Measurements from ENCODE around the gene RAI14.

RAI14 gene

GRCh38 chr5:34728236-34728635 is 72.1 kb downstream of the RAI14 start:
- POLR2A ChIA-PET: no interaction called here
- CTCF ChIA-PET: no interaction called here
- TF ChIP-seq HDGF (IDR thresholded peaks at IDR 0.05; ENCODE audit: borderline replicate concordance) (no peak), FOXA1 (IDR thresholded peaks at IDR 0.05) (no peak), FOXK2 (IDR thresholded peaks at IDR 0.05) (no peak), SP1 (IDR thresholded peaks at IDR 0.05) (no peak), L3MBTL2 (conservative IDR thresholded peaks at IDR 0.05) (no peak), ARNT (IDR thresholded peaks at IDR 0.05) (no peak), NFRKB (IDR thresholded peaks at IDR 0.05) (no peak), SUZ12 (IDR thresholded peaks at IDR 0.05) (no peak), TARDBP (IDR thresholded peaks at IDR 0.05) (no peak), ELF4 (IDR thresholded peaks at IDR 0.05) (no peak), BHLHE40 (IDR thresholded peaks at IDR 0.05; ENCODE audit: borderline replicate concordance) (no peak), ZNF384 (IDR thresholded peaks at IDR 0.05) (no peak), LEF1 (IDR thresholded peaks at IDR 0.05; ENCODE audit: borderline replicate concordance) (no peak), PKNOX1 (IDR thresholded peaks at IDR 0.05) (no peak), FOXM1 (IDR thresholded peaks at IDR 0.05; ENCODE audit: borderline replicate concordance) (no peak), CTBP1 (IDR thresholded peaks at IDR 0.05; ENCODE audit: borderline replicate concordance) (no peak)
- no peak for DNase-seq (ENCODE audit: extremely low spot score)

DNA sequence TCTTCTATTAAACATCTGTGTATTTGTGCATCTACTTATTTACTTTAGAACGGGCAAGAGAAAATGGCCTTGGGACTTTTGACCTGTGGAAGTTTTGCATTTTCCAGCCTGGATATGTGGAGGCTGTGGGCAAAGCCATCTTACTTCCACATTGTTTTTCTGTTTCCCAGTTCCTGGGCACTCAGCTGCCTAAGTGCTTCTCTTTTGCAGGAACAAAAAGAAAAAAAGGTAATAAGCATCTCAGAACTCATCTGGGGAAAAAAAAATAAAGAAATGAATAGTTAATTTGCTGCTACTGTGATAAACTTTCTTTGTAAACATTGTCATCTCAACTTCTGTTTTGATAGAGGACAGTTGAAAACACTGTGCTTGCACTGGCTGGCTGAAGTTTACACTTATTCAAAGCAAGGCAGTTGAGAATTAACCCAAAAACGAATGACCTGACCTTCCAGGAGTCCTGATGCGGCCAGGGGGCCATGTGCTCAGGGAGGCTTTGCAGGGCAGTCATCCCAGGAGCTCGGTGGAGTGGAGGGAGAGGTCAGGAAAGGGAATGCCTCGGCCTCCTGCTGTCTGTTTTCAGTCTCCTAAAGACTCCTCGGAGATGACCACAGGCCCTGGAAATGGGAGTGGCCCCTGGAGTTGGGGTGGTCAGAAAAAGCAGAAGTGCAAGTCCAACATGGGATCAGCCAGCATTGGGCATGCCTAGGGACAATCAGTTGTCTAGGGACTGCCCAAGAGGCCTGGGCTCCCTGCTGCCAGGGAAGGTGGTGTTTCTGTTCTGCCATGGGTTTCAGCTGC is 75.5 kb downstream of the RAI14 start:
- TF ChIP-seq BHLHE40 (IDR thresholded peaks at IDR 0.05; ENCODE audit: borderline replicate concordance): no peak
- no peak for TF ChIP-seq LEF1 (IDR thresholded peaks at IDR 0.05; ENCODE audit: borderline replicate concordance)
- no peak for TF ChIP-seq NFRKB (IDR thresholded peaks at IDR 0.05)
- TF ChIP-seq TARDBP (IDR thresholded peaks at IDR 0.05): no peak
- no peak for TF ChIP-seq ZNF384 (IDR thresholded peaks at IDR 0.05)
- no peak for TF ChIP-seq CTBP1 (IDR thresholded peaks at IDR 0.05; ENCODE audit: borderline replicate concordance)
- no peak for TF ChIP-seq FOXM1 (IDR thresholded peaks at IDR 0.05; ENCODE audit: borderline replicate concordance)
- POLR2A ChIA-PET: no interaction called here

GRCh38 chr5:34734326-34734725 is 78.2 kb downstream of the RAI14 start:
- CTCF ChIA-PET: no interaction called here
- TF ChIP-seq ELF4 (IDR thresholded peaks at IDR 0.05) (no peak), FOXK2 (IDR thresholded peaks at IDR 0.05) (no peak), SP1 (IDR thresholded peaks at IDR 0.05) (no peak), NFRKB (IDR thresholded peaks at IDR 0.05) (no peak), ZNF384 (IDR thresholded peaks at IDR 0.05) (no peak), HDGF (IDR thresholded peaks at IDR 0.05; ENCODE audit: borderline replicate concordance) (no peak), TARDBP (IDR thresholded peaks at IDR 0.05) (no peak), CTBP1 (IDR thresholded peaks at IDR 0.05; ENCODE audit: borderline replicate concordance) (no peak), LEF1 (IDR thresholded peaks at IDR 0.05; ENCODE audit: borderline replicate concordance) (no peak), SUZ12 (IDR thresholded peaks at IDR 0.05) (no peak), ARNT (IDR thresholded peaks at IDR 0.05) (no peak), FOXA1 (IDR thresholded peaks at IDR 0.05) (no peak), L3MBTL2 (conservative IDR thresholded peaks at IDR 0.05) (no peak), PKNOX1 (IDR thresholded peaks at IDR 0.05) (no peak), FOXM1 (IDR thresholded peaks at IDR 0.05; ENCODE audit: borderline replicate concordance) (no peak), BHLHE40 (IDR thresholded peaks at IDR 0.05; ENCODE audit: borderline replicate concordance) (no peak)
- no peak for DNase-seq (ENCODE audit: extremely low spot score)
- POLR2A ChIA-PET: no interaction called here

More for the DNA sequence above, 75.5 kb downstream of the RAI14 start:
- no peak for DNase-seq (ENCODE audit: extremely low spot score)
- CTCF ChIA-PET: interaction anchor here (0.6 kb wide), 1 partner anchor 197 kb away, joined by 3 read pairs; no protein-coding TSS in a partner anchor

DNA sequence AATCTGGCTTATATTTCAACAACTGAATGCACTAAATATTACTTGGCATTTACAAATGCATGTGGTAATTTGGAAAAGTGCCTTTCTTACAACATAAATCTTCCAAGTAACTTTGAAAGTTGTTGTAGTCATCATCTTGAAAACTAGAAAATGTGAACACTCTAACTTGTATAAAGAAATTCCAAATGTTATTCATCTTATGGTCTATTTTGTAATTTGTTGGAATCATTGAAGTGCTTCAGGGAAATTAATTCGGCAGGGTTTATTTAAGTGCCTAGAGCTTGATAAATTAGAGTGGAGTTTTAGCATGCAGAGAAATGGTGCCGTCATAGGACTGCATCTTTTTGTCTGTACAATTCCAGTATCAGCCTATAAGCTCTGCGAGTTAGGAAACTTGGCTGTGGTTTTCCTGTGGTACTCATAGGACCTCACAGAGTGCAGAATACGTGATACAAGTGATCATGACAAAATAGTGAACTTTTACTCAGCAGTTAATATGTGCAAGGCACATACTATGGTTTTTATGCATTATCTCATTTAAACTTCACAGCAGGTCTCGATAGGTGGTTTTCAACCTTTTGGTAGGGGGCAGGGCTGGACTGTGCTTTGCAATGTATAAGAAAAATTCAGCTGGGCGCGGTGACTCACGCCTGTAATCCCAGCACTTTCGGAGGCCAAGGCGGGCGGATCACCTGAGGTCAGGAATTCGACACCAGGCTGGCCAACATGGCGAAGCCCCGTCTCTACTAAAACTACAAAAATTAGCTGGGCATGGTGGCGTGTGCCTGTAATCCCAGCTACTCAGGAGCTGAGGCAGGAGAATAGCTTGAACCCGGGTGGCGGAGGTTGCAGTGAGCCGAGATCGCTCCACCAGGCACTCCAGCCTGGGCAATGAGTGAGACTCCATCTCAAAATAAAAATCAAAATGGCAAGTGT is 79.6 kb downstream of the RAI14 start:
- ChIA-PET CTCF (interaction anchor here (1.3 kb wide), 1 partner anchor 25 kb away, joined by 3 read pairs; no protein-coding TSS in a partner anchor), POLR2A (no interaction called here)
- TF ChIP-seq FOXM1 (IDR thresholded peaks at IDR 0.05; ENCODE audit: borderline replicate concordance): no peak
- TF ChIP-seq L3MBTL2 (conservative IDR thresholded peaks at IDR 0.05): no peak
- no peak for TF ChIP-seq FOXK2 (IDR thresholded peaks at IDR 0.05)
- TF ChIP-seq ZNF384 (IDR thresholded peaks at IDR 0.05): no peak
- no peak for TF ChIP-seq BHLHE40 (IDR thresholded peaks at IDR 0.05; ENCODE audit: borderline replicate concordance)
- no peak for TF ChIP-seq SP1 (IDR thresholded peaks at IDR 0.05)
- TF ChIP-seq FOXA1 (IDR thresholded peaks at IDR 0.05): no peak
- no peak for TF ChIP-seq SUZ12 (IDR thresholded peaks at IDR 0.05)
- no peak for TF ChIP-seq ELF4 (IDR thresholded peaks at IDR 0.05)
- no peak for TF ChIP-seq CTBP1 (IDR thresholded peaks at IDR 0.05; ENCODE audit: borderline replicate concordance)
- TF ChIP-seq HDGF (IDR thresholded peaks at IDR 0.05; ENCODE audit: borderline replicate concordance): no peak
- no peak for TF ChIP-seq LEF1 (IDR thresholded peaks at IDR 0.05; ENCODE audit: borderline replicate concordance)
- no peak for TF ChIP-seq PKNOX1 (IDR thresholded peaks at IDR 0.05)
- no peak for TF ChIP-seq TARDBP (IDR thresholded peaks at IDR 0.05)
- TF ChIP-seq ARNT (IDR thresholded peaks at IDR 0.05): no peak
- TF ChIP-seq NFRKB (IDR thresholded peaks at IDR 0.05): no peak
- DNase-seq (ENCODE audit: extremely low spot score): no peak

Data from HEK293T (cell line).